Measurements from ENCODE around the gene SENP8.

The SENP8 gene

GRCh38 chr15:72173864-72174550 is 55.8 kb downstream of the SENP8 start:
- FAIRE-seq (no peak), DNase-seq (ENCODE audit: insufficient read length, low spot score) (no peak)

- DNase-seq (ENCODE audit: insufficient read length, low spot score) = no peak
- FAIRE-seq = no peak
These were observed 56.5 kb downstream of the SENP8 start for GRCh38 chr15:72174551-72175165.

DNA sequence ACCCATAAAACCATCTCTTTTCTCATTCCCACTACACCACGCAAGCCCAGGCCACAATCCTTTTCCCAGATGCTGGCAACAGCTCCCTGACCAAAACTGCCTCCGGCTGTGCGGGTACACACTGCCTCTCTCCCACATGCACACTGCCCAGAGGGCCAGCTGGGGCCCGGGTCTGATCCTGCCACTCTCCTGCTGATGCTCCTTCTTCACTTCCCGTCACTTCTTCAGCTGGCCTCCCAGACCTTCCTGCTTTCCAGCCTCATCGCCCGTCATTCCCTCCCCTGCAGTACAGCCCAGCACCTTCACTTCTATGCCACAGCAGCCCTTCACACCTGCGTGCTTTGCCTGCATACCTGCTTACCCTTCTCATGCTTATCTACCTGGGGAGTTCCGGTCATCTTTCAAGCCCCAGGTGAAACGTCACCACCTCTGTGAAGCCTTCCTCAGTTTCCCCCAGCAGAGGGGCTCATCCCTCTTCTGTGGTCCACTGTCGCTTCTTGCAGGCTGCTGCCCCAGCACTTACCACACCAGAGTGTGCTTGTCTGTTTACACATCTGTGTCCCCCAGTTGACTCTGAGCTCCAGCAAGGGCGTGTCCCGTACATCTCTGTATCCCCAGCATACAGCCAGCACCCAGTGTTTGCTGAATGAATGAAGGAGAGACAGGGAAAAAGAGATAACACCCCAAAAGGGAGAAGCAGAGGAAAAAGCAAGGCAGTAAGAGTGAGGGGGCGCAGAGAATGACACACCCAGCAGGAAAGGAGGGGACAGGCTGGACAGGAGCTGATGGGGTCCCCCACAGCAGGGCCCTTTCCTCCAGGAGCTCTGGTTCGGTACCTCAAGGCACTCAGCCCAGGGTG is 57.2 kb downstream of the SENP8 start:
- DNase-seq (ENCODE audit: insufficient read length, low spot score) (no peak), FAIRE-seq (peak; percentile 64)

DNA sequence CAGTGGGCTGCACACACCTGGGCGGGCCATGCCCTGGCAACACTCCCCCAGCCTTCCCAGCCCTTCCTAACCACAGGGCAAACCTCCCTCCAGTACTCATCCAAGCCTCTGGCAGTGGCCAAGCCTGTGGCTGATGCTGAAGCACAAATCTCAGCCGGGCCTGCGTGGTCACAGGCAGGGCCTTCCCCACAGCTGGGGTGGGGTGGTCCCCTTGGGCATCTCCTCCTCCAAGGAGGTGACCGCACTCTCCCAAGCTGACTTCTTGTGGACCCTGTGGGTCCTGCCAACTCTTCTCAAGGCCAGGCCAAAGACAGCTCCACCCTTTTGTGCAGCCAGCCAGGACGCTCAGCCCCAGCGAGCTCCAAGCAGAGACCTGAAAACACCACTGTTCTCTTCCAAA is 58.0 kb downstream of the SENP8 start:
- FAIRE-seq (no peak), DNase-seq (ENCODE audit: insufficient read length, low spot score) (no peak)

DNA sequence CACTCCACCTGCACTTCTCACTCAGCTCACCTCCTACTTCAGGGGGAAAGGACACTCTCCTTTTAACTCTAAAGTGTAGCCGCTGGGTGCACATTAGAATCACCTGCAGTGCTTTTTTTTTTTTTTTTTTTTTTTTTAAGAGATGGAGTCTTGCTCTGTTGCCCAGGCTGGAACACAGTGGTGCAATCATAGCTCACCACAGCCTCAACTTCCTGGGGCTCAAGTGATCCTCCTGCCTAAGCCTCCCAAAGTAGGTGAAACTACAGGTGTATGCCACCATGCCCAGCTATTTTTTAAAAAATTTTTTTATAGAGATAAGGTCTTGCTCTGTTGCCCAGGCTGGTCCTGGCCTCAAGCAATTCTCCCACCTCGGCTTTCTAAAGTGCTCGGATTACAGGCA is 58.5 kb downstream of the SENP8 start:
- DNase-seq (ENCODE audit: insufficient read length, low spot score) (no peak), FAIRE-seq (no peak)

- DNase-seq (ENCODE audit: insufficient read length, low spot score) (no peak), FAIRE-seq (no peak)
These were observed 60.9 kb downstream of the SENP8 start for GRCh38 chr15:72178976-72179585.

GRCh38 chr15:72179950-72180581 is 61.9 kb downstream of the SENP8 start:
- FAIRE-seq = no peak

GRCh38 chr15:72180761-72181324 is 62.6 kb downstream of the SENP8 start:
- FAIRE-seq (no peak), DNase-seq (ENCODE audit: insufficient read length, low spot score) (no peak)

More at GRCh38 chr15:72179950-72180581, 61.9 kb downstream of the SENP8 start:
- no peak for DNase-seq (ENCODE audit: insufficient read length, low spot score)

GRCh38 chr15:72182244-72182643 is 64.0 kb downstream of the SENP8 start:
- DNase-seq (ENCODE audit: insufficient read length, low spot score) (no peak), FAIRE-seq (no peak)

DNA sequence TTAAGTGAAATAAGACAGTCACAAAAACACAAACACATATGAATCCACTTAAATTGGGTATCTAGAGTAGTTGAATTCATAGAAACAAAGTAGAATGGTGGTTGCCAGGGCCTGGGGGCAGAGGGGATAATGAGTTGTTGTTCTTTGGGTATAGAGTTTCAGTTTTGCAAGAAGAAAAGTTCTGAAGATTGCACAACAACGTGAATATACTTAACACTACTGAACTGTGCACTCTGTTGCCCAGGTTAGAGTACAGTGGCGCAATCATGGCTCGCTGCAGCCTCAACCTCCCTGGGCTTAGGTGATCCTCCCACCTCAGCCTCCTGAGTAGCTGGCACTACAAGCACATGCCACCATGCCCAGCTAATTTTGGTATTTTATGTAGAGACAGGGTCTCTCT is 64.5 kb downstream of the SENP8 start:
- peak; percentile 77 for FAIRE-seq
- DNase-seq (ENCODE audit: insufficient read length, low spot score) = no peak

GRCh38 chr15:72183781-72184164 is 65.6 kb downstream of the SENP8 start:
- FAIRE-seq (no peak), DNase-seq (ENCODE audit: insufficient read length, low spot score) (no peak)

DNA sequence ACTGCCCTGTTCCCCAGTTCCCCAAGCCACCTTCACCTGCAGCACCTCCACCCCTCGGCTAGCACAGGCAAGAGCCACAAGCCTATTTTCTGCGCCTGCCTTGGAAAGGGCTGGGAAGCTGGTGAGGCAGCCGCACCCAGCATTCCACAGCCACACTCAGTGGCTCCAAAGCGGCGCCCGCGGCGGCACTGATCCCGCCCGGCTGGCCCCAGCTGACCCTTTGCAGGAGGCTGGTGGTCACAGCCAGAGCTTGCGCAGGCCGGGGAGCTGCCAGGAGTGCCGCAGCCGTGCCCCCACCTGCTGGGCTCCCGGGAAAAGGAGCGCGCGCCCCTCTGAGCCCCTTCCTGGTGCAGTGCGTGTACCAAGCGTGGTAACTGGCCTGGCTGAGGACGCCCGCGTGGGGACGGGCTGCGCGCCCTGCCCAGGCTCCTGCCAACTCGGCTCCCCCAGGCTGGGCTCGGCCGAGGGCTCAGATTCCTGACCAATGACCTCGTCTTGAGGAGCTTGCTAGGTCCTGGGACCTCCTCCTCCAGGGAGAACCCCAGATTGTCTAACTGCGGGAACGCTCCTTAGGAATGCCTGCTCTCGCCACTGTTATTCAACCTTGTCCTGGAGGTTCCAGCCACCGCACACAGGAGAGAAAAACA is 66.1 kb downstream of the SENP8 start:
- DNase-seq (ENCODE audit: insufficient read length, low spot score) = peak; percentile 80
- peak; percentile 94 for FAIRE-seq

- peak; percentile 70 for FAIRE-seq
- no peak for DNase-seq (ENCODE audit: insufficient read length, low spot score)
These were observed 71.2 kb downstream of the SENP8 start for GRCh38 chr15:72189250-72189902.

DNA sequence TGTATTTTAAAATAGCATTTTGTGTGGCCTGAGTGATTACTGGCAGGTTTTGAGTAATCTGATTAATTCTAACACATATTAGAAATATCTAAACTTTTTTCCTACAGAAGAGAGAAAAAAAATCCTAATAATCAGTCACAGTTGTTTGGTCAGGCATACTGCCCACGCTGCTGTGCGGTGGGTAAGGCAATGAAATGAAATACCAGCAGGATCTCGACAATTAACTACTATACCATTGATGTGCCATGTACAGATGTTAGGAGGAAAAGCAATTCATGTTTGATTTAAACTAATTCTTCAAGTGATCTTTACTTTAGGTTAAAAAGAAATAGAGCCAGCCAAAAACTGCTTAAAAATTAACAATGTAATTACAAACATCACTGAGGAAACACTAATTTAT is 74.2 kb downstream of the SENP8 start:
- no peak for FAIRE-seq
- DNase-seq (ENCODE audit: insufficient read length, low spot score) = no peak
